Measurements from ENCODE around the gene CDKN2AIP.

GRCh38 chr4:183401473-183401872 lies 43.0 kb upstream of the CDKN2AIP start:
- no peak for TF ChIP-seq POLR2A (IDR thresholded peaks at IDR 0.05; ENCODE audit: low read length)
- no peak for TF ChIP-seq GATA1 (IDR thresholded peaks at IDR 0.05; ENCODE audit: low read depth, low read length)
